ENCODE results near the gene PHKB. TPM values are rescaled to one million over a fixed set of nuclear protein-coding genes. Genes with fewer than 3 reads are reported as not detected.
"Not testable (repeated sequence)": the region's sequence is repeated elsewhere in the genome, so short reads cannot be mapped to it uniquely, and the experiment has no call there.

The PHKB gene
- total and polyA plus RNA-seq, 5 donors = 20.2 to 68.0 (median 63.0) TPM

GRCh38 chr16:47681571-47681970 is 220.4 kb downstream of the PHKB start:
- H3K9me3 ChIP-seq (ENCODE audit: control insufficient read depth, low read length); intact Hi-C loops (cut with DNase I); ATAC-seq; DNase-seq; H3K27me3 ChIP-seq (ENCODE audit: control insufficient read depth, insufficient read depth); H3K4me3 ChIP-seq (ENCODE audit: low read length); H3K4me1 ChIP-seq (ENCODE audit: control insufficient read depth, insufficient read depth, low read length); H3K27ac ChIP-seq (ENCODE audit: low read length): not testable (repeated sequence)
- WGBS = 96% methylated on average over 2 of the region's 3 CpGs

DNA sequence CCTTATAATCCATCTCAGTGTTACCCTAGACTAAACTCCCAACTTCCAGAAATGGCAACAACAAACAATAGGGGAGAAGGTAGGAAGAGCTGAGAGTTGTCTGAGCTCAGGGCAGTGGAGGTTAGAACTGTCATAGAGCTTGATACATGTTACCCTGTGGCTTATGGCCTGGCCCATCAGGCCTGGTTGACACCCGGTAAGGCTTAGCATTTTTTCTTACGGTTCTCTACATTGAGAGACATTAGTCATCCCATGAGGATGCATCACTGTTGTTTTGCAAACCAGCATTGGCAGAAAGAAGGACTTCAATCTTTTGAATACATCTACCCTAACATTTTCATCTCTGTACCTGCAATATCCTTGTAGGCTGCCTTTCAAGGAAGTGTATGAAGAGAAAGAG is 226.6 kb downstream of the PHKB start:
- H3K27me3 ChIP-seq (ENCODE audit: control insufficient read depth, insufficient read depth) = no peaks in the 10 kb centered on the region
- intact Hi-C loops (cut with DNase I) = no loop called here
- DNase-seq (no peak), ATAC-seq (no peak)
- H3K27ac ChIP-seq (ENCODE audit: low read length) = no peak overlapping the region
- no peak overlapping the region for H3K4me3 ChIP-seq (ENCODE audit: low read length)
- no peaks in the 10 kb centered on the region for H3K9me3 ChIP-seq (ENCODE audit: control insufficient read depth, low read length)
- H3K4me1 ChIP-seq (ENCODE audit: control insufficient read depth, insufficient read depth, low read length) = no peaks in the 10 kb centered on the region
- WGBS = 97% methylated on average over 2 of the region's 2 CpGs

- Histone ChIP-seq H3K27ac (ENCODE audit: low read length) (no peak overlapping the region), H3K9me3 (ENCODE audit: control insufficient read depth, low read length) (no peaks in the 10 kb centered on the region), H3K4me3 (ENCODE audit: low read length) (no peak overlapping the region), H3K4me1 (ENCODE audit: control insufficient read depth, insufficient read depth, low read length) (no peaks in the 10 kb centered on the region), H3K27me3 (ENCODE audit: control insufficient read depth, insufficient read depth) (no peaks in the 10 kb centered on the region)
- 95% methylated on average over 9 of the region's 9 CpGs for WGBS
- intact Hi-C loops (cut with DNase I) = no loop called here
- no peak for DNase-seq
- no peak for ATAC-seq
These were observed 232.1 kb downstream of the PHKB start for GRCh38 chr16:47693226-47693625.

DNA sequence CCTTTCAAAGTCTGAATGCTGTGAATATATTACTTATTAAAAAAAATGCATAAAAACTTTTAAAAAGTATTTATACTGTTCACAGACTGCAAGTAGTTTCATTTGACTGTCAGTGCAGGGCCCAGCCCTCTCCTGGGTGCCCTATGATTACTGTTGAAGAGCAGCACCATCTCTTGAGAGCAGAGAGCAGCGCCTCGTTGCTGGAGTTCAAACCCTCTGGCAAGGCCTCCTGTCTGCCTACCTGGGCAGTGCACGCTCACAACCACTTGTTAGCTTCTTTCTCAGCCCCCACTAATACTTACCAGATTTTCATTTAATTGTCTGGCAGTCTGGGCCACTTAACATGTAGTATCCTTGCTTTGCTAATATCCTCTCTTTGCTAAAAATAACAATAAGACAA is 233.4 kb downstream of the PHKB start:
- H3K27ac ChIP-seq (ENCODE audit: low read length) = no peak overlapping the region
- H3K4me1 ChIP-seq (ENCODE audit: control insufficient read depth, insufficient read depth, low read length) = no peaks in the 10 kb centered on the region
- H3K27me3 ChIP-seq (ENCODE audit: control insufficient read depth, insufficient read depth) = no peaks in the 10 kb centered on the region
- no peak for ATAC-seq
- 93% methylated on average over 3 of the region's 3 CpGs for WGBS
- no peak overlapping the region for H3K4me3 ChIP-seq (ENCODE audit: low read length)
- intact Hi-C loops (cut with DNase I) = no loop called here
- no peaks in the 10 kb centered on the region for H3K9me3 ChIP-seq (ENCODE audit: control insufficient read depth, low read length)
- DNase-seq = no peak

DNA sequence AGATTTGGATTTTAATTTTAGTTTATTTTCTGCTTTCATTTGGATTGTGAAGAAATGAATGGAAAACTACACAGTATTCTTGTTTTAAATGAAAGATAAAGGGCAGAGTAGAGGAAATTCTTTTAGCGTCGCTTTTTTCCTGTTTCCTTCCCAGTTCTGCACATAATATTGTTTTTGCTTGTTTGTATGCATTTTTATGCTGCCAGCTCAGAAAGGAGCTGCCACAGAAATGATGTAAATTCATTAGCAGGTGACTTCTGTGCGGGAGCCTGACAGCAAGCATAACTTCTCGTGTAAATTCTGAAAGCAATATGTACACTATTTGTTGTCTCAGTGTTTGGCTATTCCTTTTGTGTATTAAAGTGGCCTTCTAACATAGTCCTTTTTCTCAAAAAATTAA is 234.6 kb downstream of the PHKB start:
- no peak overlapping the region for H3K27ac ChIP-seq (ENCODE audit: low read length)
- DNase-seq (no peak), ATAC-seq (no peak)
- no peaks in the 10 kb centered on the region for H3K4me1 ChIP-seq (ENCODE audit: control insufficient read depth, insufficient read depth, low read length)
- WGBS = 87% methylated on average over 4 of the region's 4 CpGs
- intact Hi-C loops (cut with DNase I) = no loop called here
- H3K4me3 ChIP-seq (ENCODE audit: low read length) = no peak overlapping the region
- H3K9me3 ChIP-seq (ENCODE audit: control insufficient read depth, low read length) = no peaks in the 10 kb centered on the region
- no peaks in the 10 kb centered on the region for H3K27me3 ChIP-seq (ENCODE audit: control insufficient read depth, insufficient read depth)

- Histone ChIP-seq H3K4me3 (ENCODE audit: low read length) (no peak overlapping the region), H3K9me3 (ENCODE audit: control insufficient read depth, low read length) (no peaks in the 10 kb centered on the region), H3K4me1 (ENCODE audit: control insufficient read depth, insufficient read depth, low read length) (no peaks in the 10 kb centered on the region), H3K27ac (ENCODE audit: low read length) (no peak overlapping the region), H3K27me3 (ENCODE audit: control insufficient read depth, insufficient read depth) (no peaks in the 10 kb centered on the region)
- DNase-seq (no peak), ATAC-seq (no peak)
- WGBS = 84% methylated on average over 3 of the region's 3 CpGs
- intact Hi-C loops (cut with DNase I) = no loop called here
These were observed 236.7 kb downstream of the PHKB start for GRCh38 chr16:47697826-47698225.

DNA sequence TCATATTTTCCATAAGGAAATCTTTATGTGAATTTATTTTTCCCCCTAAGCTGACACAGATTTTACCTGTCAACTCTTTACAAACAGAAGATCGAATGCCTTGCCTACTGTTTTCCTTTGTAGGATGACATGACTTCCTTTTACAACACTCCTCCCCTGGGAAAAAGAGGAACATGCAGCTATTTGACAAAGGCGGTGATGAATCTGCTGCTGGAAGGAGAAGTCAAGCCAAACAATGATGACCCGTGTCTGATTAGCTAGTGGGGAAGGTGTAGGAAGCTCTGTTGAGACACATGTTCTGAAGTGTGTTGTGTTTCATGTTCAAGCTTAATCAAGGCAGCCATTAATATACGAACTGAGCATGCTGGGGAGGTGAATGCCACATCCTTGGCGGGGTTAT is 238.0 kb downstream of the PHKB start:
- Histone ChIP-seq H3K27ac (ENCODE audit: low read length) (no peak overlapping the region), H3K4me3 (ENCODE audit: low read length) (no peak overlapping the region), H3K9me3 (ENCODE audit: control insufficient read depth, low read length) (no peaks in the 10 kb centered on the region), H3K4me1 (ENCODE audit: control insufficient read depth, insufficient read depth, low read length) (no peaks in the 10 kb centered on the region), H3K27me3 (ENCODE audit: control insufficient read depth, insufficient read depth) (no peaks in the 10 kb centered on the region)
- DNase-seq (no peak), ATAC-seq (no peak)
- 76% methylated on average over 5 of the region's 5 CpGs for WGBS
- intact Hi-C loops (cut with DNase I) = no loop called here

- intact Hi-C loops (cut with DNase I) = no loop called here
- DNase-seq = no peak
- H3K9me3 ChIP-seq (ENCODE audit: control insufficient read depth, low read length) = no peaks in the 10 kb centered on the region
- no peaks in the 10 kb centered on the region for H3K27me3 ChIP-seq (ENCODE audit: control insufficient read depth, insufficient read depth)
- ATAC-seq = no peak
- H3K4me3 ChIP-seq (ENCODE audit: low read length) = no peak overlapping the region
- 75% methylated on average over 6 of the region's 6 CpGs for WGBS
- H3K4me1 ChIP-seq (ENCODE audit: control insufficient read depth, insufficient read depth, low read length) = no peaks in the 10 kb centered on the region
- no peak overlapping the region for H3K27ac ChIP-seq (ENCODE audit: low read length)
These were observed 239.9 kb downstream of the PHKB start for GRCh38 chr16:47700857-47701587.

DNA sequence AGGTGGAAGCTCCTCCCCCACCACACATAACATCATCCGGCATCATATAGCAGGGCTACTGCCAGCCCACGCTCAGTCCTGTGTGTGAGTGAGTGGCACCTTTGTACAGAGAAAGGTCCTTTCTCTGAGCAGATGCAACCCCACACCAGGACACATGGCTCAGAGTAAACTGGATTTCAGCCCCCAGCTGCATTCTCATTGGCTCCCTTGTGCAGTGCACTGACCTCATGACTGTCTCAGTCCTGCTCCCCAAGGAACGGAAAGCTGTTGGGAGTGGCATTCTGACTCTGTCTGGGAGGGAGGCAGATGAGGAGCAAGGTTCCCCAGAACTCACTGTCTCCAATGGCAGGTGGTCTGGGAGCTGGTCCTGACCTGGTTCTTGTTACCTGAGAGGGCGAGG is 244.1 kb downstream of the PHKB start:
- intact Hi-C loops (cut with DNase I) = no loop called here
- no peak overlapping the region for H3K4me3 ChIP-seq (ENCODE audit: low read length)
- H3K27ac ChIP-seq (ENCODE audit: low read length) = no peak overlapping the region
- H3K9me3 ChIP-seq (ENCODE audit: control insufficient read depth, low read length) = no peaks in the 10 kb centered on the region
- DNase-seq (no peak), ATAC-seq (no peak)
- 84% methylated on average over 4 of the region's 4 CpGs for WGBS
- no peaks in the 10 kb centered on the region for H3K27me3 ChIP-seq (ENCODE audit: control insufficient read depth, insufficient read depth)
- H3K4me1 ChIP-seq (ENCODE audit: control insufficient read depth, insufficient read depth, low read length) = no peaks in the 10 kb centered on the region

DNA sequence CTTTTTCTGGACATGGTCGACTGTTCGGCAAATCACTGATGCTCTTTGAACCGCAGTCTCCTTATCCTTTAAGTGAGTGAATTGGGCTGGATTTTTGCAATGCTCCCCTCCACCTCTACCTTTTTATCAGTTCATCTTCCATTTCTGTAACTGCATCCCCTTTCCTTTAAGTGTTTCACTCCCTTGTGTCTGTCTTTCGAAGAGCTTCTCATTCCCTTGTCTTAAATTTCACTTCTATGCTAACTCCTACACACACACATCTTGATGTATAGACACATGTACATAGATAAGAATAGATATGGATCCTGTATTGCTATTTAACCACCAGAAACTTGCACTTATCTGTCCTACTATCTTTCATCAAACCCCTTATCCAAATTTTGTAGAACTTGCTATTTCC is 250.7 kb downstream of the PHKB start:
- Histone ChIP-seq H3K27ac (ENCODE audit: low read length) (no peak overlapping the region), H3K9me3 (ENCODE audit: control insufficient read depth, low read length) (no peaks in the 10 kb centered on the region), H3K27me3 (ENCODE audit: control insufficient read depth, insufficient read depth) (no peaks in the 10 kb centered on the region), H3K4me1 (ENCODE audit: control insufficient read depth, insufficient read depth, low read length) (no peaks in the 10 kb centered on the region), H3K4me3 (ENCODE audit: low read length) (no peak overlapping the region)
- intact Hi-C loops (cut with DNase I) = loop anchor here in 1 of 4 donors (10.0 kb wide), 1 partner anchor 637 kb away; no protein-coding TSS in a partner anchor
- WGBS = 96% methylated on average over 4 of the region's 4 CpGs
- ATAC-seq (no peak), DNase-seq (no peak)

DNA sequence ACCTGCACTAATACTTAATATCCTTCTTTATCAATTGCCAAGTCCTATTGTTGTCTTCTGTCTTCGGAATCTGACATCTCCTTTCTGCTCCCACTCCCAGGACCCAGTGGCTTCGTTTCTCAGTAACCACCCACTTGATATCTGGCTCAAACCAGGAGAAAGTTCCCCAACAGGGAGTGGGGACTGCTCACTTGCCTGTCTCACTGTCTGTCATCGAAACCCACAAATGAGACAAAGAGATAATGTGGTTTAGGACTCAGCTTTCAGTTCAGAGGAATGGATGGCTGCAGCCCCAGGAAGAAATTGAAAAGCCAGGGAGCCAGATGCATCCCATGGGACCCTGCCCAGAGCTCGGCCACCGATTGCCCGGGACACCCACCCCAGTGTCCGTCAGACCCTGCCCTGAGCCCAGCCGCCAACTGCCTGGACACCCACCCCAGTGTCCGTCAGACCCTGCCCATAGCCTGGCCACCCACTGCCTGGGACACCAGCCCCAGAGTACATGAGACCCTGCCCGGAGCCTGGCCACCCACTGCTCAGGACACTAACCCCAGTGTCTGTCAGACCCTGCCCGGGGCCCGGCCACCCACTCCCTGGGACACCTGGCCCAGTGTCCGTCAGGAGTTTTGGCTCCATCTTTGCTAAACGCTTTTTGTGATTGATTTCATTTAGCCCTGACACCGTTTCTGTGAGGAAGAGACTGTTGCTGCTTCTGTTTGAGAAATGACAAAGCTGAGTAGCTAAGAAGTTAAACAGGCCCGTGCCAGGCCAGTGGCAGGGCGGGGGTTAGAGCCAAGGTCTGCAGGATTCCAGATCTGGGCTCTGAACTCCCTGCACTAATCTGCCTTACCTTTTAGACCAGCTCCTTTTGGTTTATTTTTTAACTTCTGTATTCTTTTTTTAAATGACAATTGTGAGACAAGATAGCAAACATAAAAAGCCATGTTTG is 251.4 kb downstream of the PHKB start:
- Histone ChIP-seq H3K4me1 (ENCODE audit: control insufficient read depth, insufficient read depth, low read length) (no peaks in the 10 kb centered on the region), H3K27ac (ENCODE audit: low read length) (no peak overlapping the region), H3K9me3 (ENCODE audit: control insufficient read depth, low read length) (no peaks in the 10 kb centered on the region), H3K4me3 (ENCODE audit: low read length) (no peak overlapping the region), H3K27me3 (ENCODE audit: control insufficient read depth, insufficient read depth) (no peaks in the 10 kb centered on the region)
- DNase-seq (peak in 2 of 3 donors; percentile 34 to 56), ATAC-seq (peak; percentile 33 to 55)
- 77% methylated on average over 17 of the region's 17 CpGs for WGBS
- intact Hi-C loops (cut with DNase I) = loop anchor here in 1 of 4 donors (10.0 kb wide), 1 partner anchor 638 kb away; no protein-coding TSS in a partner anchor
